ENCODE data around the gene KLK1.

DNA sequence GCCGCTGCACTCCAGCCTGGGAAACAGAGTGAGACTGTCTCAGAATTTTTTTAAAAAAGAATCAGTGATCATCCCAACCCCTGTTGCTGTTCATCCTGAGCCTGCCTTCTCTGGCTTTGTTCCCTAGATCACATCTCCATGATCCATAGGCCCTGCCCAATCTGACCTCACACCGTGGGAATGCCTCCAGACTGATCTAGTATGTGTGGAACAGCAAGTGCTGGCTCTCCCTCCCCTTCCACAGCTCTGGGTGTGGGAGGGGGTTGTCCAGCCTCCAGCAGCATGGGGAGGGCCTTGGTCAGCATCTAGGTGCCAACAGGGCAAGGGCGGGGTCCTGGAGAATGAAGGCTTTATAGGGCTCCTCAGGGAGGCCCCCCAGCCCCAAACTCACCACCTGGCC lies 49.5 kb upstream of the KLK1 start, which contains the start of gene KLK2:
- TF ChIP-seq, protein P1, sequence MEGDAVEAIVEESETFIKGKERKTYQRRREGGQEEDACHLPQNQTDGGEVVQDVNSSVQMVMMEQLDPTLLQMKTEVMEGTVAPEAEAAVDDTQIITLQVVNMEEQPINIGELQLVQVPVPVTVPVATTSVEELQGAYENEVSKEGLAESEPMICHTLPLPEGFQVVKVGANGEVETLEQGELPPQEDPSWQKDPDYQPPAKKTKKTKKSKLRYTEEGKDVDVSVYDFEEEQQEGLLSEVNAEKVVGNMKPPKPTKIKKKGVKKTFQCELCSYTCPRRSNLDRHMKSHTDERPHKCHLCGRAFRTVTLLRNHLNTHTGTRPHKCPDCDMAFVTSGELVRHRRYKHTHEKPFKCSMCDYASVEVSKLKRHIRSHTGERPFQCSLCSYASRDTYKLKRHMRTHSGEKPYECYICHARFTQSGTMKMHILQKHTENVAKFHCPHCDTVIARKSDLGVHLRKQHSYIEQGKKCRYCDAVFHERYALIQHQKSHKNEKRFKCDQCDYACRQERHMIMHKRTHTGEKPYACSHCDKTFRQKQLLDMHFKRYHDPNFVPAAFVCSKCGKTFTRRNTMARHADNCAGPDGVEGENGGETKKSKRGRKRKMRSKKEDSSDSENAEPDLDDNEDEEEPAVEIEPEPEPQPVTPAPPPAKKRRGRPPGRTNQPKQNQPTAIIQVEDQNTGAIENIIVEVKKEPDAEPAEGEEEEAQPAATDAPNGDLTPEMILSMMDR (IDR thresholded peaks at IDR 0.05 in 2 of 3, conservative IDR thresholded peaks at IDR 0.05 in 1 of 3; ENCODE audit: control insufficient read depth in 2 of 3, extremely low read depth in 1 of 3, insufficient read depth in 1 of 3, low read depth in 3 of 3, low read length in 3 of 3), result no peak
- no peak for TF ChIP-seq POLR2A (IDR thresholded peaks at IDR 0.05; ENCODE audit: low read depth, low read length)
- no peak for TF ChIP-seq EP300 (IDR thresholded peaks at IDR 0.05; ENCODE audit: borderline replicate concordance in 1 of 2, control insufficient read depth in 1 of 2, low read depth in 2 of 2, low read length in 2 of 2)
- no peak for TF ChIP-seq DPF2 (IDR thresholded peaks at IDR 0.05)
- TF ChIP-seq MYB (IDR thresholded peaks at IDR 0.05; ENCODE audit: borderline replicate concordance, low read depth, low read length), result no peak
- TF ChIP-seq SP1 (IDR thresholded peaks at IDR 0.05; ENCODE audit: low read depth, low read length), result no peak
- TF ChIP-seq IKZF2 (IDR thresholded peaks at IDR 0.05), result no peak
- TF ChIP-seq ETV6 (conservative IDR thresholded peaks at IDR 0.05 in 1 of 2, IDR thresholded peaks at IDR 0.05 in 1 of 2; ENCODE audit: borderline replicate concordance in 1 of 2, low read depth in 1 of 2), result no peak
- no peak for TF ChIP-seq CBX3 (IDR thresholded peaks at IDR 0.05; ENCODE audit: borderline replicate concordance, low read depth)
- TF ChIP-seq, protein P2, sequence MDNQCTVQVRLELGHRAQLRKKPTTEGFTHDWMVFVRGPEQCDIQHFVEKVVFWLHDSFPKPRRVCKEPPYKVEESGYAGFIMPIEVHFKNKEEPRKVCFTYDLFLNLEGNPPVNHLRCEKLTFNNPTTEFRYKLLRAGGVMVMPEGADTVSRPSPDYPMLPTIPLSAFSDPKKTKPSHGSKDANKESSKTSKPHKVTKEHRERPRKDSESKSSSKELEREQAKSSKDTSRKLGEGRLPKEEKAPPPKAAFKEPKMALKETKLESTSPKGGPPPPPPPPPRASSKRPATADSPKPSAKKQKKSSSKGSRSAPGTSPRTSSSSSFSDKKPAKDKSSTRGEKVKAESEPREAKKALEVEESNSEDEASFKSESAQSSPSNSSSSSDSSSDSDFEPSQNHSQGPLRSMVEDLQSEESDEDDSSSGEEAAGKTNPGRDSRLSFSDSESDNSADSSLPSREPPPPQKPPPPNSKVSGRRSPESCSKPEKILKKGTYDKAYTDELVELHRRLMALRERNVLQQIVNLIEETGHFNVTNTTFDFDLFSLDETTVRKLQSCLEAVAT (IDR thresholded peaks at IDR 0.05), result no peak
- TF ChIP-seq CHD4 (IDR thresholded peaks at IDR 0.05), result no peak
